Stomach (tissue), 9 donors: Measurements from ENCODE around the gene COP1. TPM values are rescaled to one million over a fixed set of nuclear protein-coding genes. Genes with fewer than 3 reads are reported as not detected.

Source experiments
- DNase-seq, 2 donors: peaks; one replicate each; pipeline versions ENCODE4 v3.0.0 to v3.0.0-alpha.2; 2013 to 2019
- H3K27ac ChIP-seq, 5 donors: fragments of 200-600 bp in 4 of 5; sonication (generic) in 4 of 5; one replicate each; pipeline ENCODE4 v1.5.1; 2013 to 2019; ENCODE audit warnings: mild to moderate bottlenecking in 1 of 5, moderate library complexity in 1 of 5
- H3K27me3 ChIP-seq, 3 donors: fragments of 200-600 bp; sonication (generic); one replicate each; pipeline ENCODE4 v1.5.1; 2017 to 2019; ENCODE audit warnings: mixed run types in 1 of 3
- H3K36me3 ChIP-seq, 4 donors: fragments of 200-600 bp; sonication (generic); 1 replicate in 3 of 4; 2 replicates in 1 of 4; pipeline ENCODE4 v1.5.1; 2016 to 2019
- H3K4me1 ChIP-seq, 4 donors: fragments of 200-600 bp; sonication (generic); one replicate each; pipeline ENCODE4 v1.5.1; 2016 to 2019
- H3K4me3 ChIP-seq, 4 donors: fragments of 200-600 bp; sonication (generic) in 3 of 4; one replicate each; pipeline ENCODE4 v1.5.1; 2016 to 2019; ENCODE audit warnings: mild to moderate bottlenecking in 1 of 4
- H3K9me3 ChIP-seq, 4 donors: fragments of 200-600 bp; sonication (generic); one replicate each; pipeline ENCODE4 v1.5.1; 2016 to 2019
- EP300 ChIP-seq: sonication (generic); formaldehyde crosslinking; IDR thresholded peaks from one replicate; pipeline ENCODE4 v1.6.1; 2017; ENCODE audit warnings: antibody characterized with exemption
- POLR2A ChIP-seq, 4 donors: fragments of 450-650 bp; IDR thresholded peaks; one replicate each; pipeline ENCODE4 v1.6.1; 2016; ENCODE audit warnings: antibody characterized with exemption in 4 of 4, control low read depth in 2 of 4, mild to moderate bottlenecking in 1 of 4, moderate library complexity in 1 of 4
- POLR2AphosphoS5 ChIP-seq, 3 donors: sonication (generic); formaldehyde crosslinking; IDR thresholded peaks; one replicate each; pipeline ENCODE4 v1.6.1; 2016; ENCODE audit warnings: antibody characterized with exemption in 3 of 3
- WGBS, 5 donors: extraction: QIAGEN DNeasy Blood & Tissue Kit in 3 of 5; methylation state at CpG; one replicate each; pipeline versions ENCODE4 v1.1.5 to v1.1.7; 2013 to 2018; 5-methylcytosine and 5-hydroxymethylcytosine counted together
- intact Hi-C: fragments of 100-400 bp; cut with DNase I; formaldehyde crosslinking; loops from one replicate; pipeline ENCODE4 v1.15.1; 2023; ENCODE audit warnings: low total_unique reads
- polyA plus RNA-seq, 3 donors: library from polyadenylated mRNA; stranded (reverse); fragments of 200-250 nt; gene quantifications; one replicate each; pipeline ENCODE4 v1.2.3, GENCODE V29; 2013
- total RNA-seq, 5 donors: library from RNA; depleted of rRNA; stranded (reverse); fragments of >200 nt; gene quantifications; one replicate each; pipeline versions ENCODE4 v1.1.0 to v1.2.3, GENCODE V29; 2014 to 2016
- TF ChIP-seq, protein P1 (sequence below), 7 experiments: fragments of 450-650 bp in 4 of 7; fragments of 200-600 bp in 3 of 7; sonication (generic) in 3 of 7; IDR thresholded peaks; one replicate each; pipeline ENCODE4 v1.5.1; 2016 to 2019; ENCODE audit warnings: antibody characterized with exemption in 7 of 7, control low read depth in 2 of 7, mild to moderate bottlenecking in 1 of 7
- donor health status: healthy with polysubstance abuse.
- donor health status: Bipolar disorder and iron deficiency.
- donor health status: healthy.

The COP1 gene
- total and polyA plus RNA-seq, 8 donors, result 36.2 to 127 (median 55.1) TPM

DNA sequence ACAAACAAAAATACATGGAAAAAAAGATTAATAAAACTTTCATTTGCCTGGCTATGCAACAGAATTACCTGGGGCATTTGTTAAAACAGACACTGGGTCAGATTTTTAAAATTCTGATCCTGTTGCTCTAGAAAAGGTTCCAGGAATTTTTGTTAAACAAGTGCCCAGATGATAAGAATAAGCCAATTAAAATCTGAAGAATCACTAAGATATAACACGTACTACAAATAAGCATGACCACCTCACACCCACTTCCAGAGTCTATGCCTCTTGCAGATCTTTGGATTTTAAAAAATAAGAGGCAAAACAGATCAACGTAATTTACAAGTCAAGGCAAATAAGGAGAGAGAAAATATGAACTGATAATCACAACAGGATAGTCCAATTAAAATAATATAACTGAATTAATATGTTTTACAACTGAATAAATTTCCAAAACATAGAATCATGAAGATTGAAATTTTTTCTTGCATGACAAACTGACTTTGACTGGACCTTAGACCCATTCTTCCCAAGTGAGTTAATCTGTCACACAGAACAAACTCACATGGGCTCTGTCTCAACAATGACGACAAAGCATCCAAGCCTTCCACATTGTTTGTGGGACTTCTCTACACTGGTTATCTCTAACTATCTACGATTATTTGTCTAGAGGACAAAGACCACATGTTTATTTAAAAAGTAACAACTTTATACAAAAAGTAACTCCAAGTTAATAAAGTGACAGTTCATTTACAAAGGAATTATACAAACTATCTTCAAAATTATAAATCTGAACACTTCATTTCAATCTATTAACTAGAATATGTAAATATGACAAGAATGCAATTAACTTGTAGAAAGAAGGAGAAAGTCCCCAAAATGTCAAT, 56.9 kb downstream of the COP1 start:
- TF ChIP-seq EP300, result no peak
- TF ChIP-seq POLR2A (IDR thresholded peaks at IDR 0.05), result no peak
- TF ChIP-seq, protein P1, sequence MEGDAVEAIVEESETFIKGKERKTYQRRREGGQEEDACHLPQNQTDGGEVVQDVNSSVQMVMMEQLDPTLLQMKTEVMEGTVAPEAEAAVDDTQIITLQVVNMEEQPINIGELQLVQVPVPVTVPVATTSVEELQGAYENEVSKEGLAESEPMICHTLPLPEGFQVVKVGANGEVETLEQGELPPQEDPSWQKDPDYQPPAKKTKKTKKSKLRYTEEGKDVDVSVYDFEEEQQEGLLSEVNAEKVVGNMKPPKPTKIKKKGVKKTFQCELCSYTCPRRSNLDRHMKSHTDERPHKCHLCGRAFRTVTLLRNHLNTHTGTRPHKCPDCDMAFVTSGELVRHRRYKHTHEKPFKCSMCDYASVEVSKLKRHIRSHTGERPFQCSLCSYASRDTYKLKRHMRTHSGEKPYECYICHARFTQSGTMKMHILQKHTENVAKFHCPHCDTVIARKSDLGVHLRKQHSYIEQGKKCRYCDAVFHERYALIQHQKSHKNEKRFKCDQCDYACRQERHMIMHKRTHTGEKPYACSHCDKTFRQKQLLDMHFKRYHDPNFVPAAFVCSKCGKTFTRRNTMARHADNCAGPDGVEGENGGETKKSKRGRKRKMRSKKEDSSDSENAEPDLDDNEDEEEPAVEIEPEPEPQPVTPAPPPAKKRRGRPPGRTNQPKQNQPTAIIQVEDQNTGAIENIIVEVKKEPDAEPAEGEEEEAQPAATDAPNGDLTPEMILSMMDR (IDR thresholded peaks at IDR 0.05), result no peak
- no peak for TF ChIP-seq POLR2AphosphoS5 (IDR thresholded peaks at IDR 0.05)
- Histone ChIP-seq H3K27me3 (no peaks in the 10 kb centered on the region), H3K4me1 (peaks cover 0 to 9% (median 0%) of the 10 kb centered on the region in 4 donors), H3K36me3 (peaks cover 0 to 52% (median 43%) of the 10 kb centered on the region in 4 donors), H3K27ac (no peak overlapping the region), H3K4me3 (no peak overlapping the region), H3K9me3 (no peaks in the 10 kb centered on the region)
- peak in 1 of 2 donors; percentile 5 for DNase-seq
- intact Hi-C loops, result no loop called here
- WGBS, 5 donors, result 38 to 55% (median 51%) methylated on average over 4 of the region's 4 CpGs

DNA sequence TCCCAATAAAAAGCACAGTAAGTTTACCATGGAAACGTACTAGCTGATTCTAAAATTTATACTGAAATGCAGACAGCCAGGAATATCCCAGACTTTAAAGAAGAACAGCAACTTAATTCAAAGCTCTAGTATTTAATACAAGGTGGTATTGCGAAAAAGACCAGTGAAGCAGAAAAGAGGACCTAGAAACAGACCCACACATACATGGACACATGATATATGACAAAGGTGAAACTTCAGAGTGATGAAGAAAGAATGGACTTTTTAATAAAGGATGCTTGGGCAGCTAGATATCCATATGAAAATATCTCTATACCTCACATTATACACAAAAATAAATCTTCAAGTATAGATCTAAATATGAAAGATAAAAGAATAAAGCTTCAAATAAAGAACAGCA, 62.6 kb downstream of the COP1 start:
- Histone ChIP-seq H3K27me3 (no peaks in the 10 kb centered on the region), H3K4me1 (peaks cover 0 to 5% (median 0%) of the 10 kb centered on the region in 4 donors), H3K4me3 (no peak overlapping the region), H3K36me3 (peaks cover 0 to 31% (median 22%) of the 10 kb centered on the region in 4 donors), H3K27ac (no peak overlapping the region), H3K9me3 (no peaks in the 10 kb centered on the region)
- no peak for DNase-seq
- TF ChIP-seq POLR2AphosphoS5 (IDR thresholded peaks at IDR 0.05) (no peak), EP300 (no peak), POLR2A (IDR thresholded peaks at IDR 0.05) (no peak)
- TF ChIP-seq, protein P1 (IDR thresholded peaks at IDR 0.05), result no peak
- 86 to 97% (median 96%) methylated on average over 2 of the region's 2 CpGs for WGBS, 5 donors
- intact Hi-C loops, result no loop called here

DNA sequence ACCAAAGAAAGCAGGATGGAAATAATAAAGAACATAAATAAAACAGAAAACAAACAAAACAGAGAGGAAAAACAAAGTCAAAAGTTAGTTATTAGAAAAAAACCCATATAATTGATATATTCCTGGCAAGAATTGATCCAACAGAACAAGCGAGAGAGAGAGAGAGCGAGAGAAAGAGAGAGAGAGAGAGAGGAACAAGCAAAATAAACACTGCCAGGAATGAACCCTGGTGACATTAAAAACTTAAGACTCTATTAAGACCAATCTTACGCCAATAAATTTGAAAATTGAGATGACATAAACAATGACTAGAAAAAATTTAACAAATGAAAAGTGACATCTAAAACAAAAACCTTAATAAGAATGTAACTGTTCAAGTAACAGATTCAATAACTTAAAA, 64.1 kb downstream of the COP1 start:
- intact Hi-C loops, result no loop called here
- Histone ChIP-seq H3K27me3 (no peaks in the 10 kb centered on the region), H3K4me3 (no peak overlapping the region), H3K36me3 (peaks cover 0 to 29% (median 22%) of the 10 kb centered on the region in 4 donors), H3K4me1 (peaks cover 0 to 13% (median 4%) of the 10 kb centered on the region in 4 donors), H3K27ac (no peak overlapping the region), H3K9me3 (no peaks in the 10 kb centered on the region)
- DNase-seq, result no peak
- TF ChIP-seq EP300, result no peak
- TF ChIP-seq POLR2AphosphoS5 (IDR thresholded peaks at IDR 0.05), result no peak
- no peak for TF ChIP-seq POLR2A (IDR thresholded peaks at IDR 0.05)
- TF ChIP-seq, protein P1 (IDR thresholded peaks at IDR 0.05), result no peak
- 89 to 97% (median 91%) methylated on average over 3 of the region's 3 CpGs for WGBS, 5 donors

DNA sequence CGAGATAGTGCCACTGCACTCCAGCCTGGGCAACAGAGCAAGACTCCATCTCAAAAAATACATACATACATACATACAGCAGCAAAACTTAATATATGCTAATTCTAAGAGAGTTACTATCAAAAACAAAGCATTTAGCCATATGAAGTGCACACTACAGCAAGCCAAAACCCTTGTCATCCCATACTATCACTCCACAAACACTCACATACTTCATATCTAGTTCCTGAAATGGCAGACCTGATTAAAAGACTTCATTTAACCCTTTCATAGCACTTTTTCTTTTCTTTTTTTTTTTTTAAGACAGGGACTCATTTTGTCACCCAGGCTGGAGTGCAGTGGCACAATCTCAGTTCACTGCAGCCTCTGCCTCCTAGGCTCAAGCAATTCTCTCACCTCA, 65.6 kb downstream of the COP1 start:
- no peak for DNase-seq
- WGBS, 5 donors, result 94 to 100% (median 100%) methylated on average over 1 of the region's 1 CpG
- H3K27ac ChIP-seq, result no peak overlapping the region
- no peaks in the 10 kb centered on the region for H3K27me3 ChIP-seq
- peaks cover 0 to 28% (median 13%) of the 10 kb centered on the region in 4 donors for H3K4me1 ChIP-seq
- no peaks in the 10 kb centered on the region for H3K9me3 ChIP-seq
- TF ChIP-seq POLR2AphosphoS5 (IDR thresholded peaks at IDR 0.05), result no peak
- no peak for TF ChIP-seq EP300
- TF ChIP-seq, protein P1 (IDR thresholded peaks at IDR 0.05), result no peak
- no peak for TF ChIP-seq POLR2A (IDR thresholded peaks at IDR 0.05)
- intact Hi-C loops, result no loop called here
- no peak overlapping the region for H3K4me3 ChIP-seq
- H3K36me3 ChIP-seq, result peaks cover 0 to 21% (median 13%) of the 10 kb centered on the region in 4 donors
